VCaP (cell line): Measurements from ENCODE around the gene UQCRFS1.
"Not testable (repeated sequence)": the region's sequence is repeated elsewhere in the genome, so short reads cannot be mapped to it uniquely, and the experiment has no call there.

Experiments used
- H3K27ac ChIP-seq: fragments of 450-650 bp; 2 replicates; pipeline ENCODE4 v1.5.1; 2017
- TF ChIP-seq, protein P1 (sequence below): fragments of 450-650 bp; conservative IDR thresholded peaks from 2 replicates; pipeline ENCODE4 v1.5.1; 2017; ENCODE audit warnings: mild to moderate bottlenecking, moderate library complexity

The UQCRFS1 gene

DNA sequence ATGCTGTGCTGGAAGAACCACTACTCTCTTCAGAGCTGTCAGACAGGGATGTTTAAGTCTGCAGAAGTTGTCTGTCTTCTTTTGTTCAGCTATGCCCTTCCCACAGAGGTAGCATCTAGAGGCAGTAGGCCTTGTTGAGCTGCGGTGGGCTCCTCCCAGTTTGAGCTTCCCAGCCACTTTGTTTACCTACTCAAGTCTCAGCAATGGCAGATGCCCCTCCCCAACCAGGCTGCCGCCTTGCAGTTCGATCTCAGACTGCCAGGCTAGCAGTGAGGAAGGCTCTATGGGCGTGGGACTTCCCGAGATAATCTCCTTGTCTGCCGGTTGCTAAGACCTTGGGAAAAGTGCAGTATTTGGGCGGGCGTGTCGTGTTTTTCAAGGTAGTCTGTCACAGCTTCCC lies 42.1 kb upstream of the UQCRFS1 start:
- H3K27ac ChIP-seq = no peak overlapping the region
- TF ChIP-seq, protein P1, sequence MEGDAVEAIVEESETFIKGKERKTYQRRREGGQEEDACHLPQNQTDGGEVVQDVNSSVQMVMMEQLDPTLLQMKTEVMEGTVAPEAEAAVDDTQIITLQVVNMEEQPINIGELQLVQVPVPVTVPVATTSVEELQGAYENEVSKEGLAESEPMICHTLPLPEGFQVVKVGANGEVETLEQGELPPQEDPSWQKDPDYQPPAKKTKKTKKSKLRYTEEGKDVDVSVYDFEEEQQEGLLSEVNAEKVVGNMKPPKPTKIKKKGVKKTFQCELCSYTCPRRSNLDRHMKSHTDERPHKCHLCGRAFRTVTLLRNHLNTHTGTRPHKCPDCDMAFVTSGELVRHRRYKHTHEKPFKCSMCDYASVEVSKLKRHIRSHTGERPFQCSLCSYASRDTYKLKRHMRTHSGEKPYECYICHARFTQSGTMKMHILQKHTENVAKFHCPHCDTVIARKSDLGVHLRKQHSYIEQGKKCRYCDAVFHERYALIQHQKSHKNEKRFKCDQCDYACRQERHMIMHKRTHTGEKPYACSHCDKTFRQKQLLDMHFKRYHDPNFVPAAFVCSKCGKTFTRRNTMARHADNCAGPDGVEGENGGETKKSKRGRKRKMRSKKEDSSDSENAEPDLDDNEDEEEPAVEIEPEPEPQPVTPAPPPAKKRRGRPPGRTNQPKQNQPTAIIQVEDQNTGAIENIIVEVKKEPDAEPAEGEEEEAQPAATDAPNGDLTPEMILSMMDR = no peak

DNA sequence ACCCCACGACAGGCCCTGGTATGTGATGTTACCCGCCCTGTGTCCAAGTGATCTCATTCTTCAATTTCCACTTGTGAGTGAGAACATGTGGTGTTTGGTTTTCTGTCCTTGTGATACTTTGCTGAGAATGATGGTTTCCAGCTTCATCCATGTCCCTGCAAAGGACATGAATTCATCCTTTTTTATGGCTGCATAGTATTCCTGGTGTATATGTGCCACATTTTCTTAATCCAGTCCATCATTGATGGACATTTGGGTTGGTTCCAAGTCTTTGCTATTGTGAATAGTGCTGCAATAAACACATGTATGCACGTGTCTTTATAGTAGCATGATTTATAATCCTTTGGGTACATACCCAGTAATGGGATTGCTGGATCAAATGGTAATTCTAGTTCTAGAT lies 36.8 kb upstream of the UQCRFS1 start:
- H3K27ac ChIP-seq = not testable (repeated sequence)

DNA sequence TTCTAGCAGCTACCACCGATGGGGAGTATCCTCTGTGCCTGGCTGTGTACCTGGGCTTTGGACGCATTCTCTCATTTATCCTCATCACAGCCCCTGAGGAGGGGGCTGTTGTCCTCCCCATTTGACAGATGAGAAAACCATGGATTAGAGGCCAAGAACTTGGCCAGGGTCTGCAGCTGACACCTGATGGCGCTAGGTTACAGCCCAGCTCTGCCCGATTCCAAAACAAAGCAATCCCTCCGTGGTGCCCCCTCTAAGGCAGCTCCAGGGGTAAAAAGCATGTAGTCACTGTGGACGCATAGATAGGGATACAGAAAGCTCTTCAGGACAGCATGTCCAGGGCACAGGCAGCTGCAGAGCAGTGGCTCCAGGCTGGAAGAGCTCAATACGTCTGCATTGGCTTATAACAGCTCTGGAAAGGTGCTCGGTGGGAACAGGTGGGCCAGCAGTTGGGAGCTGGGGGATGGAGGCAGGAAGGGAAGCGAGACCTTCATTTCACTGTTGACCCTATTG lies 35.4 kb upstream of the UQCRFS1 start:
- TF ChIP-seq, protein P1 = no peak
- H3K27ac ChIP-seq = no peak overlapping the region

DNA sequence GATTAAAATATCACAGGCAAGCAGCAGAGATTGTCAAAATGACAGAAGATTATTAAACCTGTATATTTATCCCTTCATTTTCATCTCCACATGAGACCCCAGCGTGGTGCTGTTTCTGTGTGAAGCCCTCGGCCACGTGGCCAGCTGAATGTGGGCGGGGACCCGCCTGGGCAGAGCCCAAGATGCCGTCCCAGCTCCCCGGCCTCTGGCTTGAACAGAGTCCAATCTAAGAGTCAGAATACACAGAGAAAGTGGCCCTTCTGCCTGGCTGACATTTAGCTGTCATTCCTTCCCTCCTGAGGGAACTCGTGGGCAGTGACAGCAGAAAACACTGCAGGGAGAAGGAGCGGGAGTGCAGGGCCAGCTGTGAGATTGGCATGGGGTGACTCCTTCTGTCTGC lies 34.9 kb upstream of the UQCRFS1 start:
- H3K27ac ChIP-seq = no peak overlapping the region
- TF ChIP-seq, protein P1 = no peak

DNA sequence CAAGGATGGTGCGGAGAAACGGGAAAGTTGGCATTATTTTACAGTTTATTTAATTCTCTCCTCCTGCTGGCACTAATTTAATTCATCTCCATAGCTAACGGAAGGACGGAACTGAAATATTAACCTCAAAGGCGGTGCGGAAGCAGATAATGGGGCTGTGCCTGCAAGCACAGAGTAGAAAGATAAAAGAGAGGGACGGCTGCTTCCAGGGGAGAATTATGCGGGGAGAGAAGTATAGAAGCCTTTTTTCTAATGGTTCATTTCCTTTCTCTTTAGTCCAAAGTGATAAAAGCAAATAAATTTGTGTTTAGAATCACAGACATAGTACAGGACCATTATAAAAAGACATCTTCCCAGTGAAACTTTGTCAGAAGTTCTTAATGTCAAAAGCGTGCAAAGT lies 34.5 kb upstream of the UQCRFS1 start:
- TF ChIP-seq, protein P1 = no peak

DNA sequence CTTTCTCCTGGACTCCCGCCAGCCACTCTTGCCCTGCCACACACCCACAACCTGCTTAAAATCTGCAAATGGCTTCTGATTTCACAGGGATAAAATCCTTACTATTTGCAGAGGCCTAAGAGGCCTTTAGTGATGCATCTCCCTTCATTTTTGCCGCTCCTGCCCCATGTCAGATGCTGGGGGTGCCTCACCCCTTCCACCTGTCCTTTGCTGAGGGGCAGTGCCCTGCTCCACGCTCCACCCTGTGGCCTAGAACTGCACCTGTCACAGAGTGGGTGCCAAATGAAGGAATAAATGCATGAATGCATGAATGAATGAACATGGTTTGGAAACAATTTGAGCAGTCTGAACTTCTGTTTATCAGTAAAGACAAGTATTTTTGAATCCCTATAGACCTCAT lies 34.1 kb upstream of the UQCRFS1 start:
- TF ChIP-seq, protein P1 = peak; percentile 30
- H3K27ac ChIP-seq = no peak overlapping the region

More for the DNA sequence above, 34.5 kb upstream of the UQCRFS1 start:
- H3K27ac ChIP-seq = no peak overlapping the region

DNA sequence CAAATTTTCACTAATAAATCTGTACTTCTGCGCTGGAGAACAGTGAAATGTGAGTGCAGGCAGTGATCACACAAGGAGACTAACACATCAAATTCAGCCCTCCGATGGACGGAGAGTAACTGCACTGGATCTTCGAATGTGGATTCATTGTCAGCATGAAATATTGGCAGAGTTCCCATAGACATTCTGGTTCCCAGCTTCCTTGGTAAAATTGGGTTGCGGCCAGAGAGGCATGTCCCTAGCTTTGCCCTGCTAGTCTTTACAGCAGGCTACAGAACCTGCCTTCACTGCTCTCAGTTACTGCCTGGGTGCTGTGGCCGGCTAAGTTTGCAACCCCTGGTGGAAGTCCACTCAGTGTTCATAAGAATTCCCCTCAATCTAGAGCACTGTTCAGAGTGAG lies 32.3 kb upstream of the UQCRFS1 start:
- TF ChIP-seq, protein P1 = no peak
- 0 out of 2 replicates have a peak overlapping the region, but pooled peaks have one; percentile 18 for H3K27ac ChIP-seq

DNA sequence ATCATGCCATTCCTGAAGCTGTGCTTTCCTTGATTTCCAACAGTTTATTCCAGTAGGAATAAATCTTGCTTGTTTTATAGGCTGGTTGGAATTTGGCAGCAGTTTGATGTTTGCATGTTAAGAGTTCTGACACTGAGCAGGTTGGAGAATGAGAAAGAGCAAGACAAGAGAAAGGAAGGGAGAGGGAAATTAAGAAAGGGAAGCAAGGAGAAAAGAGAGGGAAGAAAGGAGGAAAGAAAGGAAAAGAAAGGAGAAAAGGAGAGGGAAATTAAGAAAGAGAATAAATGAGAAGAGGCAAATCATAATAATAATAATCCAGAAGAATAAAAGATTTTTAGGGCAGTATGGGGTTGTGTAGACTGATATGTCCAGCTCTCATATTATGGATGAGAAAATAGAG lies 28.4 kb upstream of the UQCRFS1 start:
- no peak overlapping the region for H3K27ac ChIP-seq
- TF ChIP-seq, protein P1 = no peak
